Upper lobe of left lung (tissue), 4 donors: ENCODE results near the gene GNPAT.

Experiments
- POLR2A ChIP-seq, 4 donors: fragments of 450-650 bp; IDR thresholded peaks; one replicate each; pipeline ENCODE4 v1.5.1; 2016 to 2017; ENCODE audit warnings: antibody characterized with exemption in 4 of 4, mild to moderate bottlenecking in 2 of 4
- POLR2AphosphoS5 ChIP-seq, 2 donors: sonication (generic); formaldehyde crosslinking; IDR thresholded peaks; one replicate each; pipeline ENCODE4 v1.5.1; 2017; ENCODE audit warnings: antibody characterized with exemption in 2 of 2

DNA sequence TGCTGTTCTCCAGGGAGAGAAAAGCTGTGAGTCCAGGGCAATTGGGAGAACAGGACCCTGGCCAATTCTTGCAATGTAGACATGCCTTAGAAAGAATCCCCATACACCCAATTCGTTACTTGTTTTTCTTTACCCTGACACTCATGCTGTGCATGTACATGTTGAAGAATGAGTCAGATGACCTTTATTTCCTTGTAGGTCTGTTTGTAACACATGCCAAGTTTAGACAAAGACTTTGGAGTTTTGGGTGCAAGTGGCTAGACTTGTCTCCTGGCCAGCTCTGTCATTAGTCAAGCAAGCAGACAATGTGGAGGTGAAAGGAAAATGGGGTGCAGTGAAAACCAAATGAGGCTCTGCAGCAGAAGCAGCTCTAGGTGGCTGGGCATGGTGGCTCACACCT is 38.1 kb downstream of the GNPAT start:
- no peak for TF ChIP-seq POLR2A (IDR thresholded peaks at IDR 0.05)
- TF ChIP-seq POLR2AphosphoS5 (IDR thresholded peaks at IDR 0.05), result no peak
